NOMO-1 treated with dmso at 0.1 percent for 144 hours (cell line): ENCODE results near the gene CD300A.

Experiments used
- DNase-seq: peaks from one replicate; lab custom pipeline; 2025; ENCODE audit not compliant: unreplicated experiment; lab: John Stamatoyannopoulos, UW

Gene CD300A

GRCh38 chr17:74466111-74466827, at the start of gene CD300A:
Gene CD300A, plus strand, starts transcription at chr17:74466634. Its CDS starts 70 bp downstream, at chr17:74466704.
- DNase-seq, result peak; percentile 77

- DNase-seq, result no peak
Measured at GRCh38 chr17:74417178-74418045, 49.0 kb upstream of the CD300A start.

DNA sequence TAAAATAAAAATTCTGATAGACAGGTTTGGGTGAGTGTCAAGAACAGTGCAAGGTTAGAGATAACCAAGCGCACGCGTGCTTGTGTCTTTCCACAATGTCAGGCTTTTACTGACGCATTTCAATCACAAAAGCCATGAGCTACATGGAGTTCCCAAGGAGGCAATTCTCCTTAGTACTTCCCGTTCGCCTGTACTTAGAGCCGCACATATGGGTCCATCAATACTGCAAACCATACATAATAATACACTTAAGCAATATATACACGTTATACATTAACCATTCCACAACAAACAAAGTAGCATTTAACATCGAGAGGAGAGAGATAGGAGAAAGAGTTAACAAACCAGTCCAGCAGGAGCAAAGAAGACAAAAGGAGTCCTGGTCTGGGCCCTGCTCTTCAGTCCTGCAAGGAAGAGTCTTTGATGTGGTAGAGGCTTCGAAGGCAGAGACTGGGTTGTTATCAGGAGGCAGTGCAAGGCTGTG, 46.5 kb upstream of the CD300A start:
- no peak for DNase-seq

GRCh38 chr17:74424117-74424516, 42.3 kb upstream of the CD300A start:
- no peak for DNase-seq

GRCh38 chr17:74424657-74425056, 41.8 kb upstream of the CD300A start:
- DNase-seq, result no peak

GRCh38 chr17:74426551-74427047, 39.8 kb upstream of the CD300A start:
- DNase-seq, result no peak

DNA sequence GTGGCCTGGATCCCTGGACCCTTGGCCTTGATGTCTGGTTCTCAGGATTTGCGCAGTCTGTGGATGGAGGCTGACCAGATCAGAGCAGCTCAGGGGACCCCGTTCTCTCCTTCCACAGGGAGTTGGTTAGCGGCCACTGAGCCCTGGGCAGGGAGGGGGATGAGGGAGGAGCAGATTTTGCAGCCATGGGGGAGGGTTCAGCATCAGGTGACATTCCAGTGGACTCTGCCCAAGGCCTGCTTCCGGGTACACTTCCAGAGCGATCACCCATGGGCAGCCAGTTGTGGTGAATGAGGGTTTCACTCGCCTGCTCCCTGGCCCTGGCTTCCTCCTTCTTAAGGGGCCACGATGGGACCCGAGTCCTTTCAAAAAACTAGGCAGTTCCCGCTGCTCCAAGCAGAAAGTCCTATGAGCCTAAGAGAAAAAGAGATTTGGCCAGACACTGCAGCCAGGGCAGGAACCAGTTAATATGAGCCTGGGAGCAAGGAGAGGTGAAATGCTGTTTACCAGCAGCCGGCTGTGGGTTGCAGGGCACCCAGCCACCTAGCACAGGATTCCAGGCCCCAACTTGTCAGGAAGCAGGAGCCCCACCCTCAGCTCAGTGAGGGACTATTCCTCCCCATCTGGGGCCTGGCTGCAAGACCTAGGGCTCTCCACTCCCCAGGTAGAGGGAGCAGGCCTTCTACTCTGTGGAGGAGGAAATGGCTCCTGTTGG, 39.2 kb upstream of the CD300A start:
- DNase-seq, result no peak

- no peak for DNase-seq
Measured at GRCh38 chr17:74427763-74428153, 38.7 kb upstream of the CD300A start.

DNA sequence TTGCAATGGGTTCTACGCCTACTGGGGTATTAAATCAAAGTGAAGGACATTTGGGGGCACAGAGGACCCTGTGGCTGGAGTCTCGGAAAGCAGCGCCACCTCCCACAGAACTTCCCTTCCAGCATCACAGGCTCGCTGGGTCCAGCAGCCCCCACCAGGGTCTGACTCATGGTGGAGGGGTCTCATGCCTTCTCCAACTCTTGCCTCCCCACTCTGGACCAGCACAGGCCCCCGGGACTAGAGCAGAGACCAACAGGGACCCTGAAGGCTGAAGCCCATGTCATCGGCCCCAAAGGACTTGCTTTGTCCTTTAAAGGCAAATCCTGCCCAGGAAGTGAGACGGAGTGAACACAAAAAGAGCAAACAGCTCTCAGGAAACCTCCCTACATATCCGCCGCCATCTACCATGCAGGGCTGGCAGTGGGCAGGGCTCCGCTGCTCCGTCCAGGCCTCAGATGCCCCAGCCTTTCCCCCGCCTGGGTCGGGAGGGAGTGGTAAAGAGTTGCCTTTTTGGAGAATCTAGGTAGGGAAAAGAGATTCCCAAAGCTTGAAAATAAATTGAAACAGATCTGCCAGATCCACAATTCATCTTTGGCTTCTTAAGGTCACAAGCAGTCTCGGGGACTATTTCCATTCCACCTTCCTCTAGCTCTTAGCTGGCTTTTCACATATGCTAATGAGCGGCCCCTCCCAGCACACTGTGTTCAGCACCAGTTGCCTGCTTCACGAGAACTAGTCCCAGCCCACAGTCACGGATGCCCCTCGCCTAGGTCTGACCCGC, 36.6 kb upstream of the CD300A start:
- DNase-seq, result no peak

- DNase-seq, result no peak
Measured at GRCh38 chr17:74430385-74430705, 36.1 kb upstream of the CD300A start.

DNA sequence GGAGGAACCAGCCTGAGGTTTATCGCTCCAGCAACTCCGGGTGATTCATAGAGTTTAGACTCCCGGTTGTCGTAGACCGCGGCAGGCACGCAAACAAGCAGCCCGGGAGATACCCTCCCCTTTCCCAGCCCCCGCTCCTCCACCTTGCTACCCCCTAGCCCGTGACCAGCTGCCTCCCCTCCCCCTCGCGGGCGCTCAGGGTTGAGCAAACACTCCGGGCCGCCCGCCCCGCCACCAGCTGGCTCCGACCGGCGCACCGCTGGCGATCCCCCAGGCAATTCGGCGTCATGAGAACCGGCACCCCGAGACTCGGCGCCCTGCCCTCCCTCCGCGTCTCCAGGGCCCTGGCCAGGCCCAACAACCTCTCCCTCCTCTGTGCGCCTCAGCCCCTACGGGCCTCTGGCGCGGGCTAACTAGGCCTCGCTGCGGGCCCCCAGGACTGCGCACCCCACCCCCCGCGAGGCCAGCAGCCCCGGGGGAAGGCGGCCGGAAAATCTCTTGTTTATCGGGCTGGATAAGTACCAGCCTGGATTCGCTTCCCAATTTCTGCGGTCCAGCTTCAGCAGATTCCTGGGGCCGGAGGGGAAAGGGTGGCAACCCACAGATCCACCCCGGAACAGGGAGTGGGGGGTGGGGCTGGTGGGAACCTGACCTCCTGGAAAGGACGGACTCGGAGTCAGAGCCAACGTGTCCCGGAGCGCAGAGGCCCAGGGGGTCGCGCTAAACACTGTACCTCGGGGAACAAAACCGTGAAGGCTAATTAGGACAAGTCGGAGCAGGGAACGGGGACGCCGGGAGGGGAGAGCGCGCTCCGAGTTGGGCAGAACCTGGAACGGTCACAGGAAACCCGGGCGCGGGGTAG, 35.5 kb upstream of the CD300A start:
- no peak for DNase-seq

GRCh38 chr17:74431568-74432423, 34.6 kb upstream of the CD300A start, which contains the start of gene GPRC5C:
Gene GPRC5C, plus strand, starts transcription at chr17:74432088. Its CDS starts 7,689 bp downstream, at chr17:74439777.
- DNase-seq, result peak; percentile 30

- no peak for DNase-seq
Measured at GRCh38 chr17:74432424-74432690, 34.1 kb upstream of the CD300A start.

DNA sequence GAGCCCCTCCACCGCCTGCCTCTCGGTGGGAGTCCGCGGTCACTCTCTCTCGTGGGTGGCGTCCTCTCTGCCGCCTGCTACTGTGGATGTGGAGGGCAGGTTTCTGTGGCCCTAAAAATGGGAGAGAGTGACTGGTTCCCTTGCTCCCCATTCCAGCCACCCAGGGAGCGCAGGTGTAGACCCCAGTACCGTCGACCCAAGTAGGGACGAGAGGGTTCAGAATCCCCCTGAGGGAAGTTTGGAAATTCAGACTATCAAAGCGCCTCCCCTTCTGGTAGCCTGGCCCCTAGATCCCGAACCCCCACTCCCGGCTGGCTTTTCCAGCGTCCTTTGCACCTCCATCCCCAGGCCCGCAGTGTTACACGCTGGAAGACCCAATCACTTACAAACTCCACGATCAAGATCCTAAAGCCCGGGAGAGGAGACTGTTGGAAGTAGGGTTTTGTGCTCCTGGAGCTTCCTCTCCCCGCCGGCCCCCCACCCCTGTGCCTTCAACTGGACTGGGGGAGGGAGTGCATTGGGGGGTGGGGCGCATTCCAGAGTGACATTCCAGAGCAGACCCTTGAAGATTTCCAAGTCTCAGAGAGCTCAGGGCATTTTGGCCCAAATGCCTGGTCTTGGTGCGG, 33.6 kb upstream of the CD300A start:
- no peak for DNase-seq

DNA sequence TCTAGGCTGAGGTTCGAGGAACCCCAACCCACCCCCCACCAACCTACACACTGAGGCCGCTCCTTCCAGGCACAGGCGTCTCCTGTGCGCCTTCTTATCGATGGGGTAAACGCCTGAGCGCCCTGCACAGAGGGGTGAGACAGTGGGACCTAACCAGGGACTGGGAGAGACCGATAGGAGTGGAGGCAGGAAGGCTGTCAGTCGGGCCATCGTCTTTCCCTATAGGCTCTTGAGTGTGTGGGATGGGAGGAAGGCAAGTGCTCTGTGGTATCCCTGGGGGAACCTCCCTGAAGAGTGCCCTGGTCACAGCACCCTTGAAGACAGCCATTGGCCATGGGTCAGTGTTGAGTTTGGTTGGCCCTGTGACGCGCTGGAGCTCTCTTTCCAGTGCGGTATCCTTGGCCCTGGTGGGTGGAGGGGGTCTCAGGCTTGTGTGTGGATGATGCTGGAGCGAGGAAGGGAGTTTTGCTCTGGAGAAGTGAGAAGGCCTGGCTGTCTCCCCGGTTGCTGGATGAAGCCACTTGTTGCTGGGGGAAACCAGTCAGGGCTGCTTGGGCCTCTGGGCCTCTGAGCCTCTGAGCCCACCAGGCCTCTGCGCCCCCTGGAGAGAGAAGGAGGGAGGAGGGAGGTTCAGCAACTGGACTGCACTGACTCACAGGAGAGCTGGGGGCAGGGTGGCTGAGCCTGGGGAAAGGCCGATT, 32.9 kb upstream of the CD300A start:
- DNase-seq, result no peak

DNA sequence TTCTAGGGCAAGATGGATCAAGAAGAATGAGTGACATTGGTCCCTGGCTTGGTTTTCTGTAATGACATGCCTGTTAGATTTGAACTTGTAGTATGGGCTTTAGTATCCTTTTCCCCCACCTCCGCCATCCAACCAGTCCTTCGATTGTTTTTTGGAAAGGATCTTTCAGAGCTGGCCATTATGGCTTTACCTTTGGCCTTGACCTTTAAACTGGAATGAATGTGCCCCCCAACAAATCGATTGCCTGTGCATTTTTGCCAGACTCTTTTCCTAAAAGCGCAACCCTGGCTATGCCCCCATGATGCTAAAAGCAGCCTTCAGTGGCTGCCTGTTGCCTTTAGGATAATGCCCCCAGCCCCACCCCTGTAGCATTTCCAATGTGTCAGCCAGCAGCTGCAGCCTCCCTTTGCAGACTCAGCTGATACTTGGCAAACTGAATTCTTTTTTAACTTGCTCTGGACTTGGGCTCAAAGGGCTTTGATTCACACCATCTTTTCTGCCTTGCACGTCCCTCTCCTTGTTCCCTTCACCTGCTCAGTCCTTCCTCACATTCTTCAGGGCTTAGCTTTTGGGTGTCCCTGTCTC, 30.6 kb upstream of the CD300A start:
- no peak for DNase-seq

DNA sequence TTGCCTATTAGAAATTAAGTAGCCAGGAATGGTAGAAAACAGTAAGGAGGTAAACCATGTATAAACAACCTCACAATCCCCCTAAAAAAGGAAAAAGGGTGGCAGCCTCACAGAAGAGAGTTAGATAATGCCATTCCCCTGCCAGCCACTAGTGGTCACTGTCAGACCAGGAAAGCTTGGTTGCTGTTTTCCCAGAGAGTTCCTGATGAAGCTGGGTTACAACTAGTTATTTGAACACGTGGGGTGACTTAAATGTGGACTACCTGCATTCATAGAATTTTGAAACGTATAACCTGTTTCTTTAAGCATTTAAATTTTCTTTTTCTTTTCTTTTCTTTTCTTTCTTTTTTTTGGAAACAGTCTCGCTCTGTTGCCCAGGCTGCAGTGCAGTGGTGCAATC, 28.7 kb upstream of the CD300A start:
- no peak for DNase-seq
